Activated CD4-positive, alpha-beta T cell treated with anti-CD3 and anti-CD28 coated beads, Interleukin-10, Interleukin-2, amounts not matched to agents 100 ng/mL and 50 ng/mL, durations not matched to agents 16 hours and 8 hours (primary cell): ENCODE results near the gene SUGCT.

Experiments
- DNase-seq: peaks from one replicate; pipeline ENCODE4 v3.0.0-alpha.2; 2020

The SUGCT gene

DNA sequence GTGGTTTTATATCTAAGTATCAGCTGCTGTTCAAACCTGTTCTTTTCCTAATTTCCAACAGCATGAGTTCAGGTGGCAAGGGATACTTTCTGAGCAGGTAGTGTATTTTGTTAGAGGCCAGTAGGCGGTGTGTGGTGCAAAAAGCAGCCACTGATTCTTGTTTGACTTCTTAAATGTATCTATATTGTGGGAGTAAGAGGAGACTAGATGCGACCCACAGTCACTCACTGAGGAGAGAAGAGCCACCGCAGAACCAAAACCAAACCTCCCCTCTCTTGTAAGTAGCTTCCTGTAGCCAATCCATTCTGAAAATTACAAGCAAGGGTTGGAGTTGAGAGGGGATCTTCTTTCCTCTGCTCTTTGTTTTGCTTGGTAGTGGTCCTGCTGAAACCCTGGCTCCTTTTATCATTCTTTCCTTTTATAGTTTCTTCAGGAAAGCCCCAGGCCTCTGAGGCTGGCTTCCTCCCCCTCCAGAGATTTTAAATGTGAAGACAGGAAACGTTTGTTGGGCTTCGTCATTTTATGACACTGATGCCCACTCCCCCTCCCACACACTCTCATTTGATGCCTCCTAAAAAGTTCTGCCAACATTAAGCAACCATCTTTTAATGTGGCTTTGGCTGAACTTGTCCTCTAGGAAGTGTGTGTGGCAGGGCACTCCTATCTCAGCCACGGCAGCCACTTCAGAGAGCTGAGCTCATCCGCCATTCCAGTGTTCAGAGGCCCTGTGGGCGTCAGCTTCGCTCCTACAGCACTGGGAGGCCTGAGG, 566.0 kb downstream of the SUGCT start:
- DNase-seq: peak; percentile 10

DNA sequence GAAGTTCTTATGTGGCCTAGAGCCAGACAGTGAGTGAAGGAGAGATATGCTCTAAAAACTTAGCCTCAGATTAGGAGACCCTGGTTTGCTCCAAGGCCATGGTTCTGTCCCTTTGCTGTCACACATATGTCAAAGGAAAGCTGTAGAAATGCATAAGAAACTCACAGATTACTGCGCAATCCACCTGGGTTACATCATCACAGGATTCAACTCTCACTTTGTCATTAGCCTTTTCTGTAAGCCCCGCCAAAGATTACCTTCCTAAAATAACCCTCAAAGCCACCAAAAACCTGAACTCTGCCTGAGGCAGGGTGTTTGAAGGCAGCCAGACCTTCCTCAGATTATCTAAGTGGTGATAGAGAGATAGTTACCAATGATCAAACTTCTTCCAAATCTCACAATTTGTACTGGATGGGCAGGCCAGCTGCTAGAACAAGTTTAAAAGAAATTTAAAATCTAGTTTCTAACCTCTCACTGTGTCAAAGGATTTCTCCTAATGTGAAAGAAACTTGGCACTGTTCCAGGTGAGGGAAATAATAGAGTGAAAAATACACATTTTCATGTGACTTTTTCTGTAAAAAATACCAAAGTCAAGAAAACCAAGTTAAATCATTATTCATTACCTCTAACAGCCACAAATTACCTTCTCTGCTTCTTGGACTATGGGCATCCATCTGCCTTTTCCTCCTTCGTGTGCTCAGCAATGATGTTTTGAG, 567.2 kb downstream of the SUGCT start:
- DNase-seq: no peak

DNA sequence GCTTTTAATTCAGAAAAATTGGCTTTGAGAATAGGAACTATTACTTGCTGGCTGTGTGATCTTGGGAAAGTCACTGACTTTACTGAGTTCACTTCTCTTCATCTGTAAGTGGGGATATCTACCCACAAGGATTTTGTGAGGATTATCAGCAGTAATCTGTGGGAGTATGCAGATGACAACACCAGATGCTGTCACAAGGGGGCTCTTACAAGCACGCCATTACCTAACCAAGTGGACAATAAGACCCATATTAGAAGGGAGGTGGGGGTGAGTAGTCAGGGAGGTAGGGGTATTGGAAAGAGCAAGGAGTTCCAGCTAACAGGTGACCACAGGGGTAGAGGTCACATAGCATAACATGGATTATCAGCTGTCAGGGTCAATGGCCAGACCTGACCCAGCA, 569.4 kb downstream of the SUGCT start:
- no peak for DNase-seq

DNA sequence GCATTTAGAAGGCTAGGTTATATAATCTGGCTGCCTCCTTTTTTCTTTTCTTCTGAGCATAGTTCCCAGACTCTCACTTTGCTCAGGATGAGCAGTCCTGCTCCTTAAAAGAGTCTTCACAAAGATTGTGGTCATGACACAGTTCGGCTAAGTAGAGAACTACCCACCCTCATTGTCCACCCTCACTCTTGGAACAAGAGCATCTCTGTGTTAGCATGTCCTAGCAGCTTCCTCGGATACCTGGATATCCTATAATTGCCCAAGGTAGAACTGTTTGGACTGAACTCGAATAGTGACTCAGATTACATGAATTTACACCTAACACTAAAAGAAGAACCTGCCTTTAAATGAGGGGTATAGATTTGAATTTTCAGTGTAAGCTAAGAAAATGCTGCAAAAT, 572.0 kb downstream of the SUGCT start:
- DNase-seq: no peak

DNA sequence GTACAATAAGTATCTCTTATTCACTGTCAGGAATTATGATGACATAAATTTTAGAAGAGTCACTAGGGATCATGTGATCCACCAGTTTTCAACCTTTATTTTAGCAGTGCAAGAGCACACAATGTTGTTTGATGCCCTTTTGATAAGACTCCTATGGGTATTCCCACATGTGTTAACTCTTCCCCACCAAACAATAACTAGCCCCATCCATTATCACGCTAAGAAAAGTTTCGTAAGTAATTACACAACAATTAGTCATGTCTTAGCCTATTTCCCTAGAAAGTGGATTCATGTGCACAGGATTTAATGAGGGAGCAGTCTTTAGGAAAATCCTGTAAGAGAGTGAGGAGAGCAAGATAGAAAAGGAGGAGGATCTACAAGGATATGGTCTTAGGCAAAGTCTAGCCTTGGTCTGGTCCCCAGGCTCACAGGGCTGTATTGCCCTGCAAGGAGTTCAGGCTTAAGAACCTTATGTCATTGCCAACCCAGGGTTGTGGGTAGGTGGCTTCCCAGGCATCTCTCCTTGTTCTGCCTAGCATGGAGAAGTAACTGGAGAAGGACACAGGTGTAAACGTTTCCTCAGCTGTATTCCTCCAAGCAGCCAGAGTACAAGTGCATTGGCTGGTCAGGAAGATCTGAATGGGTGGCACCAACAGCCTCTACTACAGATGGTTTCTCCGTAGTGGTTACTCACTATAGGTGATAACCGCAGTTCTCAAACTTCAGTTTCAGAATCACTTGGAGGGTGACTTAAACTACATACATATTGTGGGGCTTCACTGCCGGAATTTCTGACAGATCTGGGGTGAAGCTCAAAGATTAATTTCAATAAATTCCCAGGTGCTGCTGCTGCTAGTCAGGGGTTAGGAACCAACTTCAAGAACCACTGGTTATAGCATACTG, 574.5 kb downstream of the SUGCT start:
- peak; percentile 55 for DNase-seq

DNA sequence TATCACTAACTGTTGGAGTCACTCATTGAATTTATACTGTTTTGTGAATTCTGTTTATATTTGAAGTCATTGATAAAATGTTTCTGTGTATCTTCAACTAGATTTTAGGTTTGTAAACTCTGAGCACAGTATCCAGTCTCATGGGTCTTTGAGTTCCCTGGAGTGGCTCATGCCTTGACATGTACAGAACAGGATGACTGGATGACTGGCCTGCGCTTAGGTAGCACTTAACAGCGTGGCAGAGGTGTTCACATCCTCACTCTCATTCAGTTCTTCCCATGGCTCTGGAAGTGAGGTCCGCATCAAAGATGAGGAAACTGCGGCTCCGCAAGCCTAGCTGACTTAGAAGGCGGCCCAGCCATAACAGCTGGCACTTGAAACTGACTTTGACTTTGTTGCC, 576.9 kb downstream of the SUGCT start:
- DNase-seq: no peak

DNA sequence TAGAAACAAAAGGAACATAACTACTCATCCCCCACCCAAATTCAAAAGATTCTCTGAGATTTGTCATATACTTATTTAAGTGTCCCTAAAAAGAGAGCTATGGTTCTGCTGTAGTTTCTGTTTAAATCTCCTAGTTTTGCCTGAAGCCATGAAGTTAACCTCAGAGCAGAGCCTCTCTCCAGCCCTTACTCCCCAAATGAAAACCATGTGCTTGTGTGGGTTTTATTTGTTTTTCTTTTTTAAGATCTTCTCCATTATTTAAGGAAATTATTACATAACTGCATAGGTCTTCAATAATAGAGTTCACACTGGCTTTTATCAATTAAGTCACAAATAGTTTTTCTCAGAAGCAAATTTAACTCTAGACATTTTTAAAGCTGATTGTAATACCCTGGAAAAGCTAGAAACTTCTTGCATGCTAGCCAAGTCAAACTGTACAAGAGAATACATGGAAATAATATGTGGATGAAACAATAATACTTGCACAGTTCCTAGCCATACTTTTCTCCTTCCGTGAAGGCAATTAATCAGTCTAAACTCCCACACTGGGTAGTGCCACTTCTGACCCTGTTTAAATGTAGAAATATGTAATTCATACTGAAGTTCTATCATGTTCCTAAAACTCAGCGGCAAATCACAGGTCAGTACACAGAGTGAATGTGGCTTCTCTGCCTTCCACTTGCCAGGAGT, 579.7 kb downstream of the SUGCT start:
- DNase-seq: no peak

DNA sequence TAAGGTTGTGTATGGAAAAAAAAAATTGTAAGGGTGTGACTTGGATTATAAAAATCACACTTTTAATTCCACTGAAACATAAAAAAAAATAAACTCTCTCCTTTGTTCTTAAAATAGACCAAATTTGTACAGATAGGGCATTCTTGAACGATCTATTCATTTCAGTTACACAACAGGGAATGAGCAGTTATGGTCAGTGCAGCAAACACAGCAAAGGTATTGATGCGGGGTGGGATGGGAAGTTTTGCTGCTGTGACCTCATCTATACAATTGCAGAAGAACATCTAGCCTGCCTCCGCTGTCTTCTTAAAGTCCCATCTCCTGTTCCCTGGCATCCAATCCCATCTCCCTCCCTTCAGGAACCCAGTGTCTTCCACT, 580.2 kb downstream of the SUGCT start:
- DNase-seq: no peak

DNA sequence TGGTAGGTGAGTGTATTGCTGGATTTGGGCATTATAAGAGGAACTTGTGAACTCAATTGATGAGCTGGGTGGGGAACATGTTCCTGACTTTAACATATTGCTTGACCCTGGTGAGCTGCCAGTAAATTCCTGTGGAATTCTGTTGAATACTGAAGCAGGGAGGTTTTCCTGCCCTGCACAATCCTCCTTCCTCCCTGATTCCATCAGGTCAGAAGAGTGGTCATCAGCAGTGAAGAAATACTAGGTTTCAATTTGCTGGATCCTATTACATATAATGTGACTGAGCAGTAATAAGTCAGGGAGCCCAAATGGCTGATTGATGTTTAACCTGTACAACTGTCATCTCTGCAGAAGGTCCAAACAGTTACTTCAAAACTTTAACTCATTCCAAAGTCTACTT, 581.2 kb downstream of the SUGCT start:
- DNase-seq: no peak

DNA sequence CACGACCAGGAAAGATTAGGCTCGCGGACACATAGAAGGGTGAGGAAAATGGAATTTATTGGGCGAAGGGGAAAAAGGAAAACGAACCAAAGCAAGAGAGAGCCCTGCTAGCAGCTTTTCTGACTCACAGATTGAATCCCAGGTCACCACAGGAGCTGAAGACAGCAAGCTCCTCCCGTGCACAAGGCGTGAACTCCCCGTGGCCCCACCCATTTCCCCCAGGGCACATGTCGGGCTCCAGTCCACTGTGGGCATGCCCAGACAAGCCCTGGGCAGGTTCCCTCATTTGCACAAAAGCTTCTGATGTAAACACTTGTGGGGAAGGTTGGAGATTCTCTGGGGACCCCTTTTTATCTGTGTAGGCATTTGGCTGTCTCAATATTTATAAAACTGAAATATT, 582.4 kb downstream of the SUGCT start:
- peak; percentile 28 for DNase-seq

DNA sequence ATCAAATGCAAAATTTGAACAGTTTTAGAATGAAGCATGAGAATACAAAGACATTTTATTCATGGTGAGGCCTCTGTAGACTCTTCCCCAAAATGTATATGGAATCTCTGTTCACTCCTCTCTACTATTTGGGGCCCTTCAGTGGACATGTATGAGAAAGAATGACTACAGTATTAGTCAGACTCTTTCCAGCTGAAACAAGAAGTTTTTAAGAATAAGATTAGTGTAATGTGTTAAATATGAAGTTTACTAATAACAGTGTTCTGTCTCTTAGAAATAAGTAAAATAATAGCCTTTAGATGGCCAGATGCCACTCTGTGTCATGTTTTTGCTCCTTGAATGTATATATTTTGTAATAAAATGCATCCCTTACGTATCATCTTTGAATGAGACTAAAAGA, 585.6 kb downstream of the SUGCT start:
- no peak for DNase-seq

DNA sequence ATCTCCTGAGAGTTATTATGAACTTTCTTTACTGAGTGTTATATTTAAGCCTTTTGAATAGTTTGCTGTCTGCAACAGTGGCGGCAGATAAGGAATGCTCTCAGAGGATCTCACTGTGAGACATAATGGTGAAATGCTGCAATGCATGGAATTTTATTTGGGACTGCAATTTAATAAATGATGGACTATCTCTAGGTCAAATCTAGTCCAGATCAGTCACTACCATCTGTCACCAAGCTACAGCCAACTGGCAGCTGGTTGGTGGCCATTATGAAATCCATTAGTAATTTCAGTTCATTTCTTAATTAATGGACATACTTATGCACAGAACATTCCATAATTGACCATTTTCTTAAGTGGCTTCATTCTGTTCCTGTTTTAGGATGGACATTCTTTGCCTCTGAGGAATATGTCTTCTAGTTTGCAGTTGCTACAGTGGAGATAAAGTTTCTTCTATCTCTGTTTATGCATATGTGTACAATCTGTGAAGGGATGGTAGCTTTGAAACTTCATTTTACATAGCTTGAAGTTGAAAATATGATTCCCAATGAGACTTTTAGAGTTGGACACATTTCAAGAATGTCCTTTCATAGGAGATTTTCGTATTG, 586.6 kb downstream of the SUGCT start:
- DNase-seq: no peak

DNA sequence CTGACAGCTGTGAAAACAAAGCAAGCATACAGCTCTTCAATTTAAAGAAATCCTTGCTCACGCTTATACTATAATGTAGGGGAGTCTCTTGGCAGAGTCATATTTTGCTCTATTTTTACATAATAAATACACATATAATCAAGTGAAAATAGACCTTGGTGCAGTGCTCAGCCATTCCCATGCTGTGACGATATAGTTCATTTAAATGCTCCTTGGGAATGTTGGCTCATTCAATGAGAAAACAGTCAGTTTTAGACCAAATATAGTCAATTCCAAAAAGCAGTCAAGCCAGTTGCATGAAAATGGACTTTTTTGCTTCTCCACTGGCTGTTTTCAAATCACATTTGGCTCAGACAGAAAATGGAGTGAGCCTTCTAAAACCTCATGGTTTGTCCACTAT, 587.4 kb downstream of the SUGCT start:
- DNase-seq: no peak

DNA sequence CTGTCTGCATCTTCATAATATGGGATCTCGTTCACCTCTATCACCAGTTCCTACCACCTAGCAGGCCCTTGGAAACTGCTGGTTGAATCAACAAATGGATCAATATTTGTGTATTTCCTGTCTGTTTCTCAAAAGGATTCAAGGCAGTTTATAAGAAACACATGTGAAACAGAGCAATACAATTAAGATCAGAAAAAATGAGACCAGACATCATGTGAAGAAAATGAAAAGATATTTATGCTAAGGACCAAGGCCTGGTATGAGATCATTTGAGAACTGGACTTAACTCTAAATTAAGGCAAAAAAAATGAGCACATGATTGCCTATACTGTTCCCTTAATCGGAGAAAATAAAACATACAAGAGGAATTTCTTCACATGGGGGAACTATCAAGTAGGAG, 589.0 kb downstream of the SUGCT start:
- DNase-seq: no peak

DNA sequence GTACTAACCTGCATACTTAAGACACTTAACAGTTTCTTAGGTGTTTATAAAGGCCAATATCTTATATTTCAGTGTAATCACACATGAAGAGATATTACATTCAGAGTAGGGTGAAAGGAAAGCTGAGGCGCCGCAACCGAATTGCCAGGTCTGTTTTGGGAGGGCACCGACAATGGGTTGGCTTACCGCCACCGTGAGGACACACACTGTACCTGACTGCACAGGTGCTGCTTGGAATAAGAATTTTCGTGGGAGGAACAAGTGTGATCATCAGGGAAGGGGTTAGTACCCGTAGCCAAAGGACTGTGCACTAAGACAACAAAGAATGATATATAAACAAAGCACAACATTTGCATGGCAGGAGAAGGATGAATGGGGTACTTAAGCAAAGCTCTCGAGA, 591.8 kb downstream of the SUGCT start:
- DNase-seq: no peak

DNA sequence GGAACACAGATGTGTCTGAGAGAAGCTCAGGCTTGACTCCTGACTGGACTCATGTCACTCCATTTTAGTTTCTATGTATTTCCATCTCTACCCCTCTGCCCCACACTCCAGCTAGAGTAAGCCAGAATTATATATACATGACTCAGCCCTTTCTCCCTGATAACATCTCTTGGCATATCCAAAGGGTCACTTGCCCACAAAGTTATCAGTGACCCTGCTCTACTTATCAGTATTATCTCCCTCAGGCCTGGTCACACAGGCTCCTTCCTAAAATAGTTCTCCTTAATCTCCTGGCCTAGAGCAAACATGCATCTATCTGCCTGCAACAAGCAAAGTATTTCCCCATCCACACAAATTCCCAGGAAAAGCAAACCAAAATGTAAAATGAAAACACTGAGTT, 598.3 kb downstream of the SUGCT start:
- DNase-seq: no peak

DNA sequence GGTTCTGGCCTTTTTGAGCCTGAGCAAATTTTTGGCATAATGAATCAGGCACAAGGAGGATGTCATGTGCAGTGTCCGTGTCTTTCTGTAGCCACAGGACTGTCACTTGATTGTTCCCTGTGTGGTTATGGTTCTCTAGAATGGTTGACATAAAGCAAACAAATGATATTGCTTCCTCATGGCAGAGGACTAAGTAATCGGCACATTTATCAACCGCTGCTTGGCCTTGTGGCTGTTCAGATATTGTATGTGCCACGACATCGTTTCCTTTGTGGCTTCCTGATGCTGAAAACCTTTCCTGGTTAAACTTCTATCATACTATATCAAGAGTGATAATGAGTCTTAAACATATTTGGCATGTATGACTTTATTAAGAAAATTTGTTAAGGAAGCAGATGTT, 598.8 kb downstream of the SUGCT start:
- peak; percentile 3 for DNase-seq

DNA sequence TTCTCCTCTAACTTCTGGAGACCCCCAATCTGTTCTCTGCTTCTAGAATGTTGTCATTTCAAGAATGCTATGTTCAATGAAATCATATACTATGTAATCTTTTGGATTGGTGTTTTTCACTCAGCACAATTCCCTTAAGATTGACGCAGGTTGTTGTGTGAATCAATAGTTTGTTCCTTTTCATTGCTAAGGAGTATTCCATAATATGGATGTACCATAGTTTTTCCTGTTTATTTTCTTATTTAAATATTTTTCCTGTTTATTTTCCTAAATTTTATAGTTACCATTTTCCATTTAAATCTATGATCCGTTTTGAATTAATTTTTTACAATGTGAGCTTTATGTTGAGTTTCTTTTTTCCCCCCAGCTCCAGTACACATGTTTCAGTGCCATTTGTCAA, 604.5 kb downstream of the SUGCT start:
- no peak for DNase-seq

DNA sequence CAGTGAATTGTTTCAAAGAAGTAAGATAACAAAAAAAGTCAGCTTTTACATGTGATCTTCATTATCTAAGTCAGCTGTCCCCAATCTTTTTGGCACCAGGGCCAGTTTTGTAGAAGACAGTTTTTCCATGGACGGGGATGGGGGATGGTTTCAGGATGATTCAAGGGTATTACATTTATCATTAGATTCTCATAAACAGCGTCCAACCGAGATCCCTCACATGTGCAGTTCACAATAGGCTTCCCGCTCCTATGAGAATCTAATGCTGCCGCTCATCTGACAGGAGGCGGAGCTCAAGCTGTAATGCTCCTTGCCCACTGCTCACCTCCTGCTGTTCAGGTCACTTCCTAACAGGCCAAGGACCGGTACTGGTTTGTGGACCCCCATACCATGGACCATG, 607.5 kb downstream of the SUGCT start:
- DNase-seq: no peak

DNA sequence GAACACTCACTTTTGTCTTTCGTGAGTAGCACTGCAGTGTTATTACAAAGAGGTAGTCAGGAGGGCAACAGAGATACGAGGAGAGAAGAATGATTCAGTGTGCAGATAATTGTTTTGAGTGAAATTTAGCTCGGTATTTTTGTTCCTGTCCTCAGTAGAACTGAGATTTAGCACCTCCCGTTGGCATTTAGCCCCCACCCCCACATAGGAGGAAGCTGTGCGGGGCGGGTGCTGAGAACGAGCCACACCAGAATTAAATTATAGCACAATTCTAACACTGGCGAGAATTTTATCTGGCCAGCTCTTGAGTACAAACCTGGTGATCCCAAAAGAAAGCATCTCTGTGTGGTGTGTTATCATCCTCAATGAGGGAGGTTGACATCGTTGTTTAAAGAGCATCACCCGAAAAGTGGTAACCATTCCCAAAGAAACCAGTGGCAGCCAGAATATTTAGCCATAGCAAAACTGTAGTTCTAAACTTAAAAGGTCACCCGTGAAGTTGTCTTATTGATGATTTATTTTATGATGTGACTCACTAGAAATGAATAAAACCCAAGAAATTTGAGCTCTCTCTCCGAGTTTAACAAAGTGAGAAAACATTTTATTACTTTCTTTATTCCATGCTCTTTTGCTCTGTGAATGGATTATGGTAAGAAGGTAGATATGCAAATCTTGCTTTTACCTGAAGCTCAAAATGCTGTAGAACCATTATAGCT, 612.2 kb downstream of the SUGCT start:
- DNase-seq: no peak

DNA sequence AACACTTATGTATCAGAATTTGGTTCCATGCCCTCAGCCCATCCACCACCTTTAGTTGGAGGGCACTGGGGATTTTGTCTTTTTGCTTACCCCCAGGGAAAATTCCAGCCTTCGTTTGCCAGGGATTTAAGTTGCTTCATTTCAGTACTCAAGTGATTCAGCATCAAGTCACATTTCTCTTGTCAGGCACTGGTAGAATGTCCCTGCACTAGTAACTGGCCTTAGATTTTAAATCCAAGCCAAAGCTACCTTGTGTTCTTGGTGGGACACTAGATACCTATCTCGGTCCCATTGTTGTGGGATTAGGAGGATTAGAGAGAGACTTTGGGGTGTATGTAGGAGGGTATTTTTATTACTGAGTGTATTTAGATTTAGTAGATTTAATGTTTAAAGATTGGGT, 613.1 kb downstream of the SUGCT start:
- DNase-seq: no peak

DNA sequence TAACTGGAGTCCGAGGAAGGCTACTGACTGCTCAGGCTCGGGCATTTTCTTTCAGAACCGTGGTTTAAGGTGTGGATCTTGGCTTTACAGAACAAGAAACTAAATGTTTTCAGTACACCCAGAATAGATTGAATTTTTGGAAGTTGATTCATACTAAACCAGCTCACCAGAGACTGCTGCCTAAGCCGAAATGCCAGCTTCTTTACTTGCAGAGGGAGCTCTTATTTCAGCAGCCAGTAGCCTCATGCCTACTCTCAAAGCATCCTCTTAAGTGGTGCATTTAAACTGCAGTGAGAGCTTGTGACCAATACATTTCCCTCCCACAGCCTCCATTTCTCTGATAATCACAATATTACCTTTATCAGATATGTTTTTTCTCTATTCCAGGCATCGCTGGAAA, 615.1 kb downstream of the SUGCT start:
- DNase-seq: no peak
